Gastrocnemius medialis (tissue), 4 donors: Measurements from ENCODE around the gene ARHGAP24. TPM values are rescaled to one million over a fixed set of nuclear protein-coding genes. Genes with fewer than 3 reads are reported as not detected.

Source experiments
- ATAC-seq, 2 donors: fragments of 150-250 bp; one replicate each; pipeline ENCODE4 v1.9.1; 2016
- DNase-seq, 2 donors: peaks; one replicate each; pipeline ENCODE4 v3.0.0-alpha.2; 2019
- H3K27ac ChIP-seq, 4 donors: fragments of 200-600 bp; sonication (generic); 1 replicate in 1 of 4; 2 replicates in 3 of 4; pipeline ENCODE4 v1.5.1; 2016 to 2018; ENCODE audit warnings: mild to moderate bottlenecking in 2 of 4, moderate library complexity in 1 of 4
- H3K27me3 ChIP-seq, 3 donors: fragments of 200-600 bp; sonication (generic) in 2 of 3; 1 replicate in 1 of 3; 2 replicates in 2 of 3; pipeline versions ENCODE4 v1.5.1 to v1.6.0; 2016 to 2019; ENCODE audit warnings: mild to moderate bottlenecking in 1 of 3, moderate library complexity in 1 of 3
- H3K36me3 ChIP-seq, 2 donors: fragments of 200-600 bp; sonication (generic) in 1 of 2; one replicate each; pipeline ENCODE4 v1.5.1; 2017 to 2018
- H3K4me1 ChIP-seq, 2 donors: fragments of 200-600 bp; sonication (generic) in 1 of 2; one replicate each; pipeline ENCODE4 v1.5.1; 2016 to 2017; ENCODE audit warnings: mild to moderate bottlenecking in 2 of 2
- H3K4me3 ChIP-seq, 4 donors: fragments of 200-600 bp; sonication (generic) in 3 of 4; 1 replicate in 1 of 4; 2 replicates in 3 of 4; pipeline ENCODE4 v1.5.1; 2016 to 2019; ENCODE audit warnings: mild to moderate bottlenecking in 2 of 4
- H3K9me3 ChIP-seq, 3 donors: fragments of 200-600 bp; sonication (generic) in 2 of 3; 1 replicate in 1 of 3; 2 replicates in 2 of 3; pipeline ENCODE4 v1.5.1; 2016 to 2019
- POLR2A ChIP-seq, 2 donors: fragments of 450-650 bp; IDR thresholded peaks; one replicate each; pipeline ENCODE4 v1.6.1; 2017; ENCODE audit warnings: antibody characterized with exemption in 2 of 2, mild to moderate bottlenecking in 2 of 2, moderate library complexity in 2 of 2
- in situ Hi-C, 4 donors: fragments of 200-750 bp; cut with MboI; loops; one replicate each; pipeline versions ENCODE4 v1.15.0 to v1.8.0; 2017; ENCODE audit warnings: low sequenced_read_pairs in 4 of 4
- intact Hi-C: fragments of 100-400 bp; cut with DNase I; formaldehyde crosslinking; loops from one replicate; pipeline ENCODE4 v1.15.1; 2023; ENCODE audit warnings: low total_unique reads
- microRNA counts, 2 donors: library from miRNA; unstranded; fragments of <30 nt; microRNA quantifications; one replicate each; lab custom pipeline; 2016
- microRNA-seq, 2 donors: library from miRNA; unstranded; fragments of <30 nt; microRNA quantifications; one replicate each; pipeline ENCODE4, GENCODE V29; 2016; ENCODE audit warnings: borderline replicate concordance in 2 of 2
- total RNA-seq, 4 donors: library from RNA; depleted of rRNA; stranded (reverse); fragments of >200 nt; gene quantifications; one replicate each; pipeline versions ENCODE4 v1.1.0 to v1.2.3, GENCODE V29; 2016
- TF ChIP-seq, protein P1 (sequence below), 5 experiments: fragments of 450-650 bp in 3 of 5; fragments of 200-600 bp in 2 of 5; sonication (generic) in 2 of 5; IDR thresholded peaks in 4 of 5; conservative IDR thresholded peaks in 1 of 5; 1 replicate in 4 of 5; 2 replicates in 1 of 5; pipeline ENCODE4 v1.5.1; 2016 to 2019; ENCODE audit warnings: antibody characterized with exemption in 5 of 5, mild to moderate bottlenecking in 3 of 5, moderate library complexity in 3 of 5

The ARHGAP24 gene
- total RNA-seq, 4 donors from 2014 or later, result 2.8 to 7.8 (median 5.3) TPM

DNA sequence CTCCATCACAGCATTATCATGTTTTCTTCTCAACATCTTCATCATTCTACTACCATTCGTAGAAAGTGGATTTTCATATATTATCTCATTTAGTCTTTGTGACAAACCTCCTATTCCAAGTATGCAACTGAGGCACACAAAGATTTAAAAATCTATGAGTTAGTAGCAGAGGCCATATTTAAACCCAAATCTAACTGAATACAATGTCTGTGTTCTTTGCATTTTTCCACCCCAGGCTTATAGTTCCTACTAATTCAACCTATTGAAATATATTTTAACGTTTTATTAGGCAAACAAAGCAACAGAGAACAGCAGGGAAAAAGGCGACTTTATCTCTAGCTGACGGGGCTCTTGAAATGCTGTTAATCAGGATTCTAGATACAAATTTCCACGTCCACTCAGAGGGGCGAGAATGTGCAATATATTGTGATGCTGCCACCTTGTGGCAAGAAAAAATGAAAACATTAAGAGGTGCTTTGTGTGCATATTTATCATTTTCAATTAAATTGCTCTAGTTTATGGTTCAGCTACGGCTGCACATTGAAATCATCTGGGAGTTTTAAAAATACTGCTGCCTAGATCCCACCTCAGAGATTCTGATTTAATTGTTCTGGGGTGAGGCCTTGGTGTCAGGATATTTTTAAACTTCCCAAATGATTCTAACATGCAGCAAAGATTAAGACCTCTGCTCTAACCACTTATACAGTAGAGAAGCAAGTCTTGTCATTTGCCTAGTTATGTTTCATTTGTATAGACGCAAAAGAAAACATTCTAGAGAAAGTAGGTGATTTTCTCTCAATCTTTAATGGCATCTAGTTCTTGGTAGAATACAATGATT lies 569.0 kb downstream of the ARHGAP24 start:
- DNase-seq, result no peak
- ATAC-seq, result peak; percentile 46 to 56
- no peak overlapping the region for H3K27ac ChIP-seq
- peaks cover 0 to 4% of the 10 kb centered on the region in 2 donors for H3K4me1 ChIP-seq
- no peaks in the 10 kb centered on the region for H3K9me3 ChIP-seq
- H3K36me3 ChIP-seq, result no peaks in the 10 kb centered on the region
- intact Hi-C loops, result loop anchor here (5.0 to 10.0 kb wide), 3 partner anchors 249 to 959 kb away; no protein-coding TSS in a partner anchor
- TF ChIP-seq POLR2A (IDR thresholded peaks at IDR 0.05), result no peak
- TF ChIP-seq, protein P1, sequence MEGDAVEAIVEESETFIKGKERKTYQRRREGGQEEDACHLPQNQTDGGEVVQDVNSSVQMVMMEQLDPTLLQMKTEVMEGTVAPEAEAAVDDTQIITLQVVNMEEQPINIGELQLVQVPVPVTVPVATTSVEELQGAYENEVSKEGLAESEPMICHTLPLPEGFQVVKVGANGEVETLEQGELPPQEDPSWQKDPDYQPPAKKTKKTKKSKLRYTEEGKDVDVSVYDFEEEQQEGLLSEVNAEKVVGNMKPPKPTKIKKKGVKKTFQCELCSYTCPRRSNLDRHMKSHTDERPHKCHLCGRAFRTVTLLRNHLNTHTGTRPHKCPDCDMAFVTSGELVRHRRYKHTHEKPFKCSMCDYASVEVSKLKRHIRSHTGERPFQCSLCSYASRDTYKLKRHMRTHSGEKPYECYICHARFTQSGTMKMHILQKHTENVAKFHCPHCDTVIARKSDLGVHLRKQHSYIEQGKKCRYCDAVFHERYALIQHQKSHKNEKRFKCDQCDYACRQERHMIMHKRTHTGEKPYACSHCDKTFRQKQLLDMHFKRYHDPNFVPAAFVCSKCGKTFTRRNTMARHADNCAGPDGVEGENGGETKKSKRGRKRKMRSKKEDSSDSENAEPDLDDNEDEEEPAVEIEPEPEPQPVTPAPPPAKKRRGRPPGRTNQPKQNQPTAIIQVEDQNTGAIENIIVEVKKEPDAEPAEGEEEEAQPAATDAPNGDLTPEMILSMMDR (IDR thresholded peaks at IDR 0.05 in 4 of 5, conservative IDR thresholded peaks at IDR 0.05 in 1 of 5), result peak; percentile 28 to 68 (median 56)
- in situ Hi-C loops, result loop anchor here in 1 of 4 donors (10.0 kb wide), 1 partner anchor 959 kb away; no protein-coding TSS in a partner anchor
- no peak overlapping the region for H3K4me3 ChIP-seq
- no peaks in the 10 kb centered on the region for H3K27me3 ChIP-seq

- Histone ChIP-seq H3K9me3 (no peaks in the 10 kb centered on the region), H3K27me3 (no peaks in the 10 kb centered on the region), H3K4me3 (no peak overlapping the region), H3K4me1 (peaks cover 0 to 4% of the 10 kb centered on the region in 2 donors), H3K27ac (no peak overlapping the region), H3K36me3 (no peaks in the 10 kb centered on the region)
- in situ Hi-C loops, result loop anchor here in 1 of 4 donors (10.0 kb wide), 1 partner anchor 960 kb away; no protein-coding TSS in a partner anchor
- TF ChIP-seq, protein P1 (IDR thresholded peaks at IDR 0.05 in 4 of 5, conservative IDR thresholded peaks at IDR 0.05 in 1 of 5), result no peak
- TF ChIP-seq POLR2A (IDR thresholded peaks at IDR 0.05), result no peak
- ATAC-seq, result no peak
- intact Hi-C loops, result loop anchor here (5.0 to 10.0 kb wide), 3 partner anchors 250 to 960 kb away; no protein-coding TSS in a partner anchor
- DNase-seq, result no peak
Measured at GRCh38 chr4:86044593-86044985, 569.6 kb downstream of the ARHGAP24 start.

DNA sequence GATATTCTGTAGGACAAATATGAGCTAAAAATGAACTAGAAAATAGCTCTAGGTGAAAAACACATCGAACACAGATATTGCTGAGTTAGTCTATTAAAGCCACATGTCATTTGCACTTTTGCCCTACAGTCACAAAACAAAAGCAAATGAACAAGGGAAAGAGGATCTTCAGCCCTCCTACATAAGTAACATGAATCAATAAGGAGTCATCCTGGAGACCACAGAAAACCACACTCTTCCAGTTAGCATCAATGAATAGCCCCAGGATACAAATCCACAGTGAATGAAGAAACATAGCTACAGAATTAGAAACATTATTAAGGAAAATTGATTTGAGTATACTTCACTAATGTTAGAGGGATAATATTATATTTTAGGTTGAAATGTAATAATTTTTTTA lies 573.5 kb downstream of the ARHGAP24 start:
- in situ Hi-C loops, result loop anchor here in 1 of 4 donors (10.0 kb wide), 1 partner anchor 964 kb away; no protein-coding TSS in a partner anchor
- intact Hi-C loops, result loop anchor here (10.0 kb wide), 2 partner anchors 254 to 964 kb away; no protein-coding TSS in a partner anchor
- Histone ChIP-seq H3K27me3 (no peaks in the 10 kb centered on the region), H3K27ac (no peak overlapping the region), H3K36me3 (no peaks in the 10 kb centered on the region), H3K9me3 (no peaks in the 10 kb centered on the region), H3K4me3 (no peak overlapping the region), H3K4me1 (peaks cover 0 to 4% of the 10 kb centered on the region in 2 donors)
- no peak for DNase-seq
- ATAC-seq, result no peak
- TF ChIP-seq POLR2A (IDR thresholded peaks at IDR 0.05), result no peak
- TF ChIP-seq, protein P1 (IDR thresholded peaks at IDR 0.05 in 4 of 5, conservative IDR thresholded peaks at IDR 0.05 in 1 of 5), result no peak

DNA sequence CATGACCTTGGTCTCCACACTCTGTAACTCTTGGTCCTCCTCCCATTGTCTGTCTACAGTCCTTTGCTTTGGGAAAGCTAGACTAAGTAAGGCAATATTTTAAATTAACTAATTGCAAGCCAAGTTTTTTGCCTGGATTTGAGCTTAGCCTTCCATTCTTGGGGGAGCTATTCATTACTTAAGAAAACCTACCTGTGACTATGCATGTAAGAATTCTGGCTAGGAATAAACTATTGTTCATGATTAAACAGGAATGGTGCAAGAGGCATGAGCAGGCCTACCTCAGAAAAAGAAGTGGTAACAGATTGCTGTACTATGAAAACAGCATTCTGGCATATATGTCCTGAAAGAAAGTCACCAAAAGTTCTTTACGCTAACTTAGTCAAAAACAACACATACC lies 575.5 kb downstream of the ARHGAP24 start:
- intact Hi-C loops (no loop called here), in situ Hi-C loops (no loop called here)
- no peak for TF ChIP-seq POLR2A (IDR thresholded peaks at IDR 0.05)
- TF ChIP-seq, protein P1 (IDR thresholded peaks at IDR 0.05 in 4 of 5, conservative IDR thresholded peaks at IDR 0.05 in 1 of 5), result no peak
- DNase-seq, result no peak
- H3K27ac ChIP-seq, result no peak overlapping the region
- H3K4me1 ChIP-seq, result no peaks in the 10 kb centered on the region
- H3K36me3 ChIP-seq, result no peaks in the 10 kb centered on the region
- H3K27me3 ChIP-seq, result no peaks in the 10 kb centered on the region
- H3K9me3 ChIP-seq, result no peaks in the 10 kb centered on the region
- ATAC-seq, result no peak
- H3K4me3 ChIP-seq, result no peak overlapping the region

MicroRNA genes within 50 kb of the gene (microRNA counts, 767-probe panel; counts per million panel counts)
- microRNA hsa-miR-4451 (lab: Ali Mortazavi, UCI), result 356 to 448 counts per million in 2 donors

Small RNA genes within 50 kb of the gene (microRNA-seq; reads per million reads assigned to microRNA genes)
- gene MIR4451, result 0 reads per million in 2 donors
